ENCODE data around the gene CYP46A1.
"Not testable (repeated sequence)": the region's sequence is repeated elsewhere in the genome, so short reads cannot be mapped to it uniquely, and the experiment has no call there.

Gene CYP46A1

GRCh38 chr14:99658218-99658845 lies 25.8 kb upstream of the CYP46A1 start:
- no peak for DNase-seq

DNA sequence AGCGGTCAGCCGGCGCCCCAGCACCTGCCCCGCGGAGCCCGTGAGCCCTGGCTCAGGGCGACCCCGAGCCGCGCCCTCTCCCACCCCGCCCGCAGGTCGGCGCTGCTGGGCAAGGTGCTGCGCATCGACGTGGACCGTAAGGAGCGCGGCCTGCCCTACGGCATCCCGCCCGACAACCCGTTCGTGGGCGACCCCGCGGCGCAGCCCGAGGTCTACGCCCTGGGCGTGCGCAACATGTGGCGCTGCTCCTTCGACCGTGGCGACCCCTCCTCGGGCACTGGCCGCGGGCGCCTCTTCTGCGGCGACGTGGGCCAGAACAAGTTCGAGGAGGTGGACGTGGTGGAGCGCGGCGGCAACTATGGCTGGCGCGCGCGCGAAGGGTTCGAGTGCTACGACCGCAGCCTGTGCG lies 24.8 kb upstream of the CYP46A1 start:
- DNase-seq = no peak

GRCh38 chr14:99660006-99660566 lies 24.0 kb upstream of the CYP46A1 start:
- DNase-seq = no peak

GRCh38 chr14:99660794-99661193 lies 23.3 kb upstream of the CYP46A1 start:
- DNase-seq = no peak

- DNase-seq = not testable (repeated sequence)
These were observed 22.9 kb upstream of the CYP46A1 start for GRCh38 chr14:99661206-99661605.

GRCh38 chr14:99662846-99663245 lies 21.3 kb upstream of the CYP46A1 start:
- DNase-seq = no peak

DNA sequence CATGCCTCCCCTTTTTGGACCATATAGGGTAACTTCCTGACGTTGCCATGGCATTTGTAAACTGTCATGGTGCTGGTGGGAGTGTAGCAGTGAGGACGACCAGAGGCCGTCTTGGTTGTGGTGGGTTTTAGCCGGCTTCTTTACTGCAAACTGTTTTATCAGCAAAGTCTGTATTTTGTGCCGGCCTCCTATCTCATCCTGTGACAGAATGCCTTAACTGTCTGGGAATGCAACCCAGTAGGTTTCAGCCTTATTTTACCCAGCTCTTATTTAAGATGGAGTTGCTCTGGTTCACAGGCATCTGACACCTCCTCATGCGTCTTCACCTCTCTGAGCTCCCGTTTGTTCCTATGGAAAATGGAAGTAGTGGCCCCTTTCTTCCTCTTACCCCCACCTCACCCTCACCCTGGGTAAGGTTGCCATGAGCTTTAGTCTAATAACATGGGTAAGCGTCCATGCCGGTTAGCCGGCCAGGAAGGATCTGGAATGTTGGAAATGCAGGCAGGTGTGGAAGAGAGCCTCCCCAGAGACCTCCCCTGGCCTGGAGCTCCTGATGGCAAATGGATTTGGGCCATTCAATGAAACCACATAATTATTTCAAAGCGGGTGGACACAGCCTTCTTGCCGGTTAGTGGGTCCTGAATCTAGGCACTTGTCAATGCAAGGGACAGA lies 20.6 kb upstream of the CYP46A1 start:
- no peak for DNase-seq

DNA sequence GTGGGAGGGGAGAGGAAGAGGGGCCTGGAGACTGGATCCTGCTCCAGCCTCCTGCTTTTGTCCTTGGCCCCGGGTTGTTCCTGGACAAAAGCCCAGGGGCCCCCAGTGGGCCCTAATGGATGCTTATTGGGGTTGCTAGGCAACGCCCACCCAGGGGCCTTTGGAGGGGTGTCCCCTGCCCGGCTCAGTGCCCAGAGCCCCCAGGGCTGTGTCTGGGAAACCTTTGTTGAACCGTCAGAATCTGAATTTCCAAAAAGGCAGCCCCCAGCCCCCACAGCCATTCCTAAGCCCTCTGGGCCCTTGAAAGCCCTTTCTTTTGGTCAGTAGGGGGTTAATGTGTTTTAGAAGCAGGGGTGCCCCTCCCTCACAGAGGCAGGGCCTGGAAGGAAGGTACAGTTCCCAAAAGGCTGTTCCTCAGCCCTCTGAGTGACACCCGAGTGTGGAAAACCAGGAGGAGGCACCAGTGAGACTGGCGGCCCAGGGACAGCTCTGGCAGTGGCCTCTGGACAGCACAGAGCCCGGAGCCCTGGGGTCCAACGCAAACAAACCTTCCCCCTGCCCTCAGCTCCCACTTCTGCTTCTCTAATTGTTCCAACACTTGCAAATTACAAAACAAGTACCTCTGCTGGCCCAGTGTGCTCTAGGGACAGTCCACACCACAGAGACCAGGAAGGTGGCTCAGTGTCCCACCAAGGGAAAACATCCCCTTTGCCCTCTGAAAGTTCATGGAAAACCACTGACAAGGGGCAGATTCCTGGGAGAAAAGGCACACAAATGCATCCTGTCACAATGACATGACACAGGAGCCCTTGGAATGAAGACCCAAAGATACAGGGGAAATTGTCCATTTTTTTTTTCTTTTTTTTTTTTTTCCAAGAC lies 19.8 kb upstream of the CYP46A1 start:
- DNase-seq = no peak

DNA sequence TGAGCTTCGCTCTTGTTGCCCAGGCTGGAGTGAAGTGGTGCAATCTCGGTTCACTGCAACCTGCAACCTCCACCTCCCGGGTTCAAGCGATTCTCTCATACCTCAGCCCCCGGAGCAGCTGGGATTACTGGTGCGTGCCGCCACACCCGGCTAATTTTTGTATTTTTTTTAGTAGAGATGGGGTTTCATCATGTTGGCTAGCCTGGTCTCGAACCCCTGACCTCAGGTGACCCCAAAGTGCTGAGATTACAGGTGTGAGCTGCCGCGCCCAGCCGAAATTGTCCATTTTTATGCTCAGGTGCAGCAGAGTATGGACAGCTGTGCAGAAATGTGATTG lies 19.2 kb upstream of the CYP46A1 start:
- no peak for DNase-seq

DNA sequence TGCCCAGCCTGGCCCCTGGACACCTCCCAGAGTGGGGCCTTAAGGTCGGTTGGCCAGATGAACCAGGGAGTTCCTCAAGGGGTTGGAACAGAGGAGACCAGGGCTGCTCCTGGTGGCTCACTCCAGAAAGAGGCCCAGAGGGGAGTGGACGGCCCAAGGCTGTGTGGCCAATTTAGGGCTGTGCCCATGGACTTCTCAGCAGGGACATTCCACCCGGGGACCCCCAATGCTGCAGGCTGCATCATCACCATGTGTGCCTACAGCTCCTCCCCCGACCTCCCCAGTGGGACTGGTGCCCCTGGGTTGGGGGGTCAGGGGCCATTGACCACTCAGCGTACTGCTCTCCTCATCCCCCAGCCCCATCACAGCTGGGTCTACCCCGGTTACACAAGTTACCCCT lies 17.6 kb upstream of the CYP46A1 start:
- no peak for DNase-seq

GRCh38 chr14:99667045-99667444 lies 17.1 kb upstream of the CYP46A1 start:
- no peak for DNase-seq

DNA sequence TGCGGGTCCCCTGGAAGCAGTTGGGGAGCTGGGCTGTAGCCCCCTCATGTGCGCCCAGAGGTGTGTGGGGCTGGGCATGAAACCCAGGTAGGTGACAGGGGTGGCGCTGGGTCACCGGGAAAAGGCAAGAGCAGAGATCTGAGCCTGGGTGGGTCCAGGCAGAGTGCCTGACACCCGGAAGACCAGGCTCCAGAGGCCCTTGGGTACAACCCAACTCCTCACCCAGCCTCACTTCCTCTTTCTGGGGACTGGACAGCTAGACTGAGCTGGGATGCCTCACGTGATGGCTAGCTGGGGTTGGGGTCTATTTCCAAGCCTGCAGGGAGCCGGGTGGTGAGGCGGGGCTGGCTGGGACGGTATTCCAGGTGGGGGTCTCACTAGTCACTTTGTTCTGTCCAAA lies 16.3 kb upstream of the CYP46A1 start:
- no peak for DNase-seq

GRCh38 chr14:99668307-99669295 lies 15.5 kb upstream of the CYP46A1 start:
- DNase-seq = no peak

GRCh38 chr14:99670361-99671234 lies 13.5 kb upstream of the CYP46A1 start:
- no peak for DNase-seq

GRCh38 chr14:99671235-99672224 lies 12.6 kb upstream of the CYP46A1 start:
- DNase-seq = no peak

GRCh38 chr14:99672506-99673304 lies 11.4 kb upstream of the CYP46A1 start:
- DNase-seq = no peak

GRCh38 chr14:99673305-99674063 lies 10.6 kb upstream of the CYP46A1 start:
- DNase-seq = no peak

- no peak for DNase-seq
These were observed 9.9 kb upstream of the CYP46A1 start for GRCh38 chr14:99674064-99674650.

Measured in NCI-H146 (cell line).